GM12891 (cell line): ENCODE results near the gene TTC28.

ENCODE experiments used
- POLR2A ChIP-seq: IDR thresholded peaks from 2 replicates; pipeline ENCODE4 v1.6.1; 2011; ENCODE audit warnings: low read depth, low read length, control low read depth
- POLR2AphosphoS5 ChIP-seq: IDR thresholded peaks from 2 replicates; pipeline ENCODE4 v1.6.1; 2011; ENCODE audit warnings: low read depth, low read length, control low read depth

GRCh38 chr22:28115426-28115825 is 564.2 kb downstream of the TTC28 start:
- no peak for TF ChIP-seq POLR2AphosphoS5
- no peak for TF ChIP-seq POLR2A
